Keratinocyte (primary cell): ENCODE measurements around the gene EEF1A2.

Source experiments
- EZH2 ChIP-seq: IDR thresholded peaks from one replicate; pipeline ENCODE4 v1.6.1; 2012; ENCODE audit warnings: inconsistent platforms, mild to moderate bottlenecking, low read length, moderate library complexity
- TF ChIP-seq, protein P1 (sequence below), 3 experiments: IDR thresholded peaks in 1 of 3; conservative IDR thresholded peaks in 1 of 3; optimal IDR thresholded peaks in 1 of 3; 2 replicates in 2 of 3; 3 replicates in 1 of 3; pipeline versions ENCODE3 to v1.5.1; 2011; ENCODE audit warnings: low read length in 3 of 3, mild to moderate bottlenecking in 3 of 3, moderate library complexity in 2 of 3, control low read depth in 1 of 3, inconsistent platforms in 1 of 3; ENCODE audit not compliant: insufficient read depth in 2 of 3; ENCODE audit errors: extremely low read depth in 1 of 3

DNA sequence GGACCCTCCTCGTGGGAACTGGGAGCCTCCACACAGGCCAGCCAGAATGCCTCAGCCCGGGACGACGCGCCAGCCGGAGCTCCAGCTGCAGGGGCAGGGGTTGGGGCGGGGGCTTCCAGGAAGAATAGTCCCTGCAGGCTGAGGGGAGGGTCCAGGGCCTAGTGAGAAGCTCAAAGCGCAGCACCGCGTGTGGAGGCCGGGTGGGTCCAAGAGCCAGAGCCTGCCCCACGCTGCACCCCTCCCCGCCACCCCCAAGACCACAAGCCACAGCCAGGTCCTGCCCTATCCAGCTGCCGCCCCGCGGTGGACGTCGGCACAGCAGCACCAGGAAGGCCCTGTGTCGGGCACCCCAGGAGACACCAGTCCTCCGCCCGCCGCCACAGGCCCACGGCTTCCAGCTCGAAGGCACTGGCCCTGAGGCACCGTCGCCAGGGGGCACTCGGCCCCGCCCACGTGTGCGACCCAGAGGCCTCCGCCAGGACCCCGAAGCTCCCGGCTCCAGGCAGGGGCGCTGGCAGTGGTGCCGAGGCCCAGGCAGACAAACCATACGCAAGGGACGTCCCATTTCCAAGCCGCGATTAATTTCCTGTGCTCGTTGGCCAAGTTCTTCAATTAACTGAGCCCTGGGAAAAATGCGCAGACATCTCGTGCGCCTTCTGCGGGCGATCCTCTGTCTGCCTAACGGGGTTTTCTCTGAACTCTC lies 45.9 kb downstream of the EEF1A2 start:
- TF ChIP-seq, protein P1, sequence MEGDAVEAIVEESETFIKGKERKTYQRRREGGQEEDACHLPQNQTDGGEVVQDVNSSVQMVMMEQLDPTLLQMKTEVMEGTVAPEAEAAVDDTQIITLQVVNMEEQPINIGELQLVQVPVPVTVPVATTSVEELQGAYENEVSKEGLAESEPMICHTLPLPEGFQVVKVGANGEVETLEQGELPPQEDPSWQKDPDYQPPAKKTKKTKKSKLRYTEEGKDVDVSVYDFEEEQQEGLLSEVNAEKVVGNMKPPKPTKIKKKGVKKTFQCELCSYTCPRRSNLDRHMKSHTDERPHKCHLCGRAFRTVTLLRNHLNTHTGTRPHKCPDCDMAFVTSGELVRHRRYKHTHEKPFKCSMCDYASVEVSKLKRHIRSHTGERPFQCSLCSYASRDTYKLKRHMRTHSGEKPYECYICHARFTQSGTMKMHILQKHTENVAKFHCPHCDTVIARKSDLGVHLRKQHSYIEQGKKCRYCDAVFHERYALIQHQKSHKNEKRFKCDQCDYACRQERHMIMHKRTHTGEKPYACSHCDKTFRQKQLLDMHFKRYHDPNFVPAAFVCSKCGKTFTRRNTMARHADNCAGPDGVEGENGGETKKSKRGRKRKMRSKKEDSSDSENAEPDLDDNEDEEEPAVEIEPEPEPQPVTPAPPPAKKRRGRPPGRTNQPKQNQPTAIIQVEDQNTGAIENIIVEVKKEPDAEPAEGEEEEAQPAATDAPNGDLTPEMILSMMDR (optimal IDR thresholded peaks at IDR 0.05 in 1 of 3, IDR thresholded peaks at IDR 0.05 in 1 of 3, conservative IDR thresholded peaks at IDR 0.05 in 1 of 3; ENCODE audit: extremely low read depth in 1 of 3, insufficient read depth in 2 of 3, low read length in 3 of 3), result peak in 1 of 3 experiments; percentile 10
- no peak for TF ChIP-seq EZH2
